ENCODE measurements around the gene KIF2A. TPM values are rescaled to one million over a fixed set of nuclear protein-coding genes. Genes with fewer than 3 reads are reported as not detected.

The KIF2A gene
- total and polyA plus RNA-seq, 2 of the 8 experiments (the other 6 are each of a cell fraction or from before 2014, with no cell fraction given), result 18.4 to 97.1 TPM

- ChIA-PET CTCF (ENCODE audit: partially characterized antibody) (interaction anchor here (1.1 kb wide), 1 partner anchor 15 kb away, joined by 3 read pairs; no protein-coding TSS in a partner anchor), POLR2A (ENCODE audit: partially characterized antibody) (interaction anchor here (1.3 to 2.0 kb wide), 2 partner anchors 10 to 21 kb away, joined by 3 to 5 read pairs; partner anchors contain the start of gene KIF2A)
- no peak overlapping the region for H2BK5ac ChIP-seq (ENCODE audit: low read depth, low read length)
- H3K4me3 ChIP-seq (ENCODE audit: extremely low read depth in 1 of 4, insufficient read depth in 2 of 4, low read depth in 3 of 4, low read length in 4 of 4), result no peak overlapping the region
- H2AFZ ChIP-seq (ENCODE audit: low read length), result no peak overlapping the region
- H3K14ac ChIP-seq (ENCODE audit: insufficient read length), result no peak overlapping the region
- no peak overlapping the region for H4K91ac ChIP-seq (replicated peaks; ENCODE audit: insufficient read length, low read length)
- peaks cover 0 to 3% (median under 1%) of the 10 kb centered on the region in 4 experiments; a peak in 3 of 7 replicates for H3K4me1 ChIP-seq (replicated peaks in 1 of 4; ENCODE audit: control insufficient read depth in 3 of 4, insufficient read depth in 4 of 4, low read length in 3 of 4)
- no peak overlapping the region for H3K27ac ChIP-seq (ENCODE audit: low read depth, low read length)
- DNase-seq (ENCODE audit: low read depth in 1 of 2, low spot score in 2 of 2), result no peak
- H2BK15ac ChIP-seq (ENCODE audit: low read length), result no peak overlapping the region
- H2BK12ac ChIP-seq (ENCODE audit: low read depth, low read length), result no peak overlapping the region
- H3K4me2 ChIP-seq (ENCODE audit: insufficient read depth in 1 of 2, low read depth in 2 of 2, low read length in 2 of 2), result no peak overlapping the region
- 85% methylated on average over 1 of the region's 1 CpG; no CpG with 5 or more reads in 1 of the 2 experiments for WGBS, 2 experiments (ENCODE audit: extremely low coverage in 1 of 2, insufficient coverage in 1 of 2, insufficient read length in 1 of 2, insufficient replicate concordance in 2 of 2, low coverage in 1 of 2, low lambda C conversion rate in 2 of 2, missing lambda C conversion rate in 1 of 2)
- no peak overlapping the region for H4K8ac ChIP-seq (ENCODE audit: extremely low read depth, insufficient read depth, low read length)
- H4K20me1 ChIP-seq (replicated peaks in 1 of 2; ENCODE audit: control insufficient read depth in 1 of 2, insufficient read depth in 2 of 2, low read length in 2 of 2), result peaks cover 8 to 10% of the 10 kb centered on the region in 2 experiments
- H3K9me3 ChIP-seq (ENCODE audit: insufficient read depth in 2 of 2, low read depth in 1 of 2, low read length in 1 of 2), result no peaks in the 10 kb centered on the region
- peaks cover 5 to 94% of the 10 kb centered on the region in 2 experiments; a peak in 3 of 4 replicates for H3K79me2 ChIP-seq (ENCODE audit: control insufficient read depth in 1 of 2, insufficient read depth in 2 of 2, low read length in 2 of 2)
- no peak overlapping the region for H3K4ac ChIP-seq (replicated peaks; ENCODE audit: insufficient read length, low read depth, low read length)
- no peak overlapping the region for H3K23ac ChIP-seq (ENCODE audit: insufficient read length)
- no peak overlapping the region for H3K9ac ChIP-seq (replicated peaks in 1 of 4; ENCODE audit: extremely low read depth in 1 of 4, low read depth in 3 of 4, low read length in 3 of 4)
- no peak overlapping the region for H2AK5ac ChIP-seq (ENCODE audit: low read depth, low read length)
- H3K79me1 ChIP-seq (ENCODE audit: low read depth, low read length), result peaks cover 6% of the 10 kb centered on the region; the same call in 1 of the 2 replicates
- no peak overlapping the region for H3K18ac ChIP-seq (ENCODE audit: extremely low read depth, low read length)
- FAIRE-seq, result no peak
- H4K5ac ChIP-seq (ENCODE audit: insufficient read length, low read depth, low read length), result no peak overlapping the region
- H3K27me3 ChIP-seq (replicated peaks in 1 of 4; ENCODE audit: control insufficient read depth in 3 of 4, extremely low read depth in 1 of 4, insufficient read depth in 3 of 4, low read length in 3 of 4), result no peaks in the 10 kb centered on the region
- no peaks in the 10 kb centered on the region; a peak in 1 of 8 replicates for H3K36me3 ChIP-seq (ENCODE audit: control insufficient read depth in 2 of 4, insufficient read depth in 4 of 4, low read length in 3 of 4)
- no peaks in the 10 kb centered on the region for H3K23me2 ChIP-seq (ENCODE audit: low read depth, low read length)
- no peak overlapping the region for H3K56ac ChIP-seq (replicated peaks; ENCODE audit: insufficient read length, low read depth, low read length)
- H2BK120ac ChIP-seq (replicated peaks; ENCODE audit: low read depth, low read length), result no peak overlapping the region
- TF ChIP-seq USF2 (IDR thresholded peaks at IDR 0.05; ENCODE audit: low read length), result no peak
- no peak for TF ChIP-seq RFX5 (IDR thresholded peaks at IDR 0.05; ENCODE audit: borderline replicate concordance, low read depth, low read length)
- TF ChIP-seq BRCA1 (IDR thresholded peaks at IDR 0.05; ENCODE audit: low read depth, low read length), result no peak
- TF ChIP-seq KDM5A (IDR thresholded peaks at IDR 0.05; ENCODE audit: low read length), result no peak
- no peak for TF ChIP-seq RBBP5 (IDR thresholded peaks at IDR 0.05; ENCODE audit: borderline replicate concordance, low read depth, low read length)
- TF ChIP-seq TBP (IDR thresholded peaks at IDR 0.05; ENCODE audit: low read depth, low read length), result no peak
- no peak for TF ChIP-seq CHD1 (IDR thresholded peaks at IDR 0.05; ENCODE audit: low read depth, low read length)
- H2BK20ac ChIP-seq (ENCODE audit: low read length), result no peak overlapping the region
These were observed 20.3 kb downstream of the KIF2A start for GRCh38 chr5:62326302-62326701.

Measured in H1 (cell line).